Activated naive CD8-positive, alpha-beta T cell treated with anti-CD3 and anti-CD28 coated beads, Interleukin-2, amount 50 U/mL, for 24 hours (primary cell): Measurements from ENCODE around the gene HHATL.
"Not testable (repeated sequence)": the region's sequence is repeated elsewhere in the genome, so short reads cannot be mapped to it uniquely, and the experiment has no call there.

ENCODE experiments used
- ATAC-seq: fragments of 150-1000 bp; cut with Tn5 transposase; one replicate; pipeline ENCODE4 v1.10.0; 2021
- DNase-seq: peaks from one replicate; pipeline ENCODE4 v3.0.0; 2021
- H3K27ac Mint-ChIP-seq: one replicate; pipeline ENCODE4 v1.8.0; 2021; ENCODE audit warnings: mild to moderate bottlenecking, mixed read lengths
- H3K27me3 Mint-ChIP-seq: one replicate; pipeline ENCODE4 v1.8.0; 2021; ENCODE audit warnings: mixed read lengths
- H3K36me3 Mint-ChIP-seq: one replicate; pipeline ENCODE4 v1.8.0; 2021; ENCODE audit warnings: low read depth, mixed read lengths
- H3K4me1 Mint-ChIP-seq: one replicate; pipeline ENCODE4 v1.8.0; 2021; ENCODE audit warnings: mixed read lengths
- H3K4me3 Mint-ChIP-seq: one replicate; pipeline ENCODE4 v1.8.0; 2021; ENCODE audit warnings: mild to moderate bottlenecking, moderate library complexity, mixed read lengths
- H3K9me3 Mint-ChIP-seq: one replicate; pipeline ENCODE4 v1.8.0; 2021; ENCODE audit warnings: mixed read lengths

The HHATL gene

DNA sequence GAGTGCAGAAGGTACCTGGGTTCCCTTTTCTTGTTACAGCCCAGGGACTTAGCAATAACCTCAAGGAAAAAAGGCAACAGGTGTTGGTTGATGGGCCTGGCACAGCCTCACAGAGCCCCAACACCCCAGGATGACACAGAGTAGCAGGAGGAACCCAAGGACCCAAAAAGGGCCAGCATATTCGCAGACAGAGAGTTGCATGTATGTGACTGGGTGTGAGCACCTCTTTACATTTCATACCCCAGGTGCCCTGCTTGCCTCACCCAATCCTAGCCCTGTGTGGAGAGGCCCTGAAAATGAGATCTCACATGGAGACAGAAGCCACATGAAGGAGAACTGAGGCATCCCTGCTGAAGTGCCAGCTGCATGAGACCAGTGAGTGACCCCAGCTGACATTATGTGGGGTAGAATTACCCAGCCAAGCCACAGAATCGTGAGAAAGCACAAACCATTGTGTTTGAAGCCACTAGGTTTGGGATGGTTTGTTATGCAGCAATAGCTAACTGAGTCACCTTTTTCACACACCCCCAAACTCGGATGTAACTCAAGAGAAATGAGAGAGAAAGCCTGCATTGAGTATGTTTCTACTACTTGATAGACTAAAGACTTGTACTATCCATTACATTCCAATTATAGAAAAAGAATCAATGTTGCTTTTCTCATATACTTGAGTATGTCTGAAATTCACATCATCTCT is 26.2 kb upstream of the HHATL start:
- H3K36me3 Mint-ChIP-seq: no peaks in the 10 kb centered on the region
- no peak overlapping the region for H3K27ac Mint-ChIP-seq
- DNase-seq: no peak
- no peaks in the 10 kb centered on the region for H3K27me3 Mint-ChIP-seq
- no peak overlapping the region for H3K4me3 Mint-ChIP-seq
- H3K4me1 Mint-ChIP-seq: no peaks in the 10 kb centered on the region
- ATAC-seq: no peak
- no peaks in the 10 kb centered on the region for H3K9me3 Mint-ChIP-seq

DNA sequence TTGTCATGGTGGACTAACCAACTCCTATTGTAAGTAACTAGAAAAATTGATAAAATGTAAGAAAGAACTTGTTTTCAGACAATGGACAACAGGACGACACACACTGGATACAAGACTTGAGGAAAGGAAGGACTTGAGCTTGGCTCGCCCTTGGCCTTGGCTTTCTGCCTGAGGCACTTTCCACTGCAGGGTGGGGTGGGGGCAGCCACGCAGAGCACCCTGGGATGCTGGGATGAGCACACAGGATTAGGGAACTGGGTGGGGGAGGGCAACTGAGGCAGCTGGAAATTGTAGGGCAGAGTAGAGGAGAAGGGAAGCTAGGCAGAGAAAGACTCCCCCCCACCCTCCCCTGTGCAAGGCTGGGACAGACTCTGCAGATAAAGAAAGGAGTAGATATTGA is 25.5 kb upstream of the HHATL start:
- ATAC-seq (no peak), DNase-seq (no peak)
- Mint-ChIP-seq H3K27ac (no peak overlapping the region), H3K27me3 (no peaks in the 10 kb centered on the region), H3K4me1 (no peaks in the 10 kb centered on the region), H3K36me3 (no peaks in the 10 kb centered on the region), H3K4me3 (no peak overlapping the region), H3K9me3 (no peaks in the 10 kb centered on the region)

DNA sequence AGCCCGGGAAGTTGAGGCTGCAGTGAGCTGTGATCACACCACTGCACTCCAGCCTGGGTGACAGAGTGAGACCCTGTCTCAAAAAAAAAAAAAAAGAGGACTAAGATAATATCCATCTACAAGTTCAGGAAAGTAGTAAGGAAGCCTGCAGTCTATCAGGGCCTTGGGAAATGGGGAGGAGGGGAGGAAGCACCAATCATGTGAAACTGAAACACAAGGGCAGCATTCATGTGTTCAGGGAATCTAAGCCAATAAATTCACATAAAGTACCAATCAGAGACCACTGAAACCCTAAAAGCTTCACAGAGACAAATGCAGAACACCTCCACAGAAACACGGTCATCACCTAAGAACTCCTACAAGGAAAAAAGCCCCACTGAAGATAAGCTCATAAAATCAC is 22.9 kb upstream of the HHATL start:
- peaks cover under 1% of the 10 kb centered on the region for H3K27me3 Mint-ChIP-seq
- no peak overlapping the region for H3K4me3 Mint-ChIP-seq
- DNase-seq (no peak), ATAC-seq (no peak)
- no peaks in the 10 kb centered on the region for H3K36me3 Mint-ChIP-seq
- H3K9me3 Mint-ChIP-seq: no peaks in the 10 kb centered on the region
- no peak overlapping the region for H3K27ac Mint-ChIP-seq
- H3K4me1 Mint-ChIP-seq: no peaks in the 10 kb centered on the region

DNA sequence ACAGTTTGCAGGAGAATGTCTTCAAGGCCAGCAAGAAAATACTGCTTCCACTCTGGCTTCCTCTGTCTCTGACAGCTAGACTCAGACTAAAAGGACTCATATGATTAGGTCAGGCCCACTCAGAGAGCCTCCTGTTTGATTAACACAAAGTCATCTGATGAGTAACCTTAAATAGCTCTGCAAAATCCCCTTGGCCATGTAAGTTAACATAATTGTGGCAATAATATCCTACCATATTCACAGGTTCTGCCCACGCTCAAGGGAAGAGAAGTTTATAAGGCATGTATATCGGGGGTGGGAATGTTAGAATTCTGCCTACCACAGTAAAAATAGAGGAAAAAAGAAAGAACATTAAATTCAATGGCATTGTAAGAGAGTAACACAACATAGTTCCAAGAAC is 20.6 kb upstream of the HHATL start:
- peaks cover 2% of the 10 kb centered on the region for H3K27me3 Mint-ChIP-seq
- ATAC-seq (no peak), DNase-seq (no peak)
- no peak overlapping the region for H3K27ac Mint-ChIP-seq
- no peaks in the 10 kb centered on the region for H3K4me1 Mint-ChIP-seq
- H3K4me3 Mint-ChIP-seq: no peak overlapping the region
- H3K36me3 Mint-ChIP-seq: no peaks in the 10 kb centered on the region
- H3K9me3 Mint-ChIP-seq: no peaks in the 10 kb centered on the region

DNA sequence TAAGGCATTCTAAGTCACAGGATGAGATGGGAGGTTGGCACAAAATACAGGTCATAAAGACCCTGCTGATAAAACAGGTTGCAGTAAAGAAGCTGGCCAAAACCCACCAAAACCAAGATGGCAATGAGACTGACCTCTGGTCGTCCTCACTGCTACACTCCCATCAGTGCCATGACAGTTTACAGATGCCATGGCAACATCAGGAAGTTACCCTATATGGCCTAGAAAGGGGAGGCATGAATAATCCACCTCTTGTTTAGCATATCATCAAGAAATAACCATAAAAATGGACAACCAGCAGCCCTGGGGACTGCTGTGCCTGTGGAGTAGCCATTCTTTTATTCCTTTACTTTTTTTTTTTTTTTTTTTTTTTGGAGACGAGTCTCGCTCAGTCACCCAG is 19.8 kb upstream of the HHATL start:
- H3K27me3 Mint-ChIP-seq, DNase-seq, ATAC-seq, H3K9me3 Mint-ChIP-seq, H3K4me3 Mint-ChIP-seq, H3K36me3 Mint-ChIP-seq, H3K4me1 Mint-ChIP-seq, H3K27ac Mint-ChIP-seq: not testable (repeated sequence)

DNA sequence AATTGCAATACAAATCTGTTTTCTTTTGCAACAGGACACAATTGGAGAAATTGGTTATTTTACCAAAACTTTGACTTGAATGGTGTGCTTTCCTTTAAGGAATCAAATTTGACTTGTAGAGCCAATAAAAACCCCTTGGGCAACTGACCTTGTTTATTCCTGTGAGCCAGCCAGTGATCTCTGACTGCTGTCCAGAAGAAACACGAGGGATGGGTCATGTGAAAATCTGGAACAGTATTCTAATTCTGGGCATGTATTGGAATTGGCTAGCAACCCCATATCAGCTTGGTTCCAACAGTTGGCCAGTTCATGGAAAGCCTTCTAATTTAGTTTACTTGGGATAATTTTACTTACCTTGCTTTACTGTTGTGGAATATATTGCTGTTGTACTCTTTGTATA is 19.1 kb upstream of the HHATL start:
- Mint-ChIP-seq H3K27ac (no peak overlapping the region), H3K4me1 (no peaks in the 10 kb centered on the region), H3K4me3 (no peak overlapping the region), H3K36me3 (no peaks in the 10 kb centered on the region), H3K9me3 (no peaks in the 10 kb centered on the region), H3K27me3 (peaks cover 2% of the 10 kb centered on the region)
- ATAC-seq (no peak), DNase-seq (no peak)

DNA sequence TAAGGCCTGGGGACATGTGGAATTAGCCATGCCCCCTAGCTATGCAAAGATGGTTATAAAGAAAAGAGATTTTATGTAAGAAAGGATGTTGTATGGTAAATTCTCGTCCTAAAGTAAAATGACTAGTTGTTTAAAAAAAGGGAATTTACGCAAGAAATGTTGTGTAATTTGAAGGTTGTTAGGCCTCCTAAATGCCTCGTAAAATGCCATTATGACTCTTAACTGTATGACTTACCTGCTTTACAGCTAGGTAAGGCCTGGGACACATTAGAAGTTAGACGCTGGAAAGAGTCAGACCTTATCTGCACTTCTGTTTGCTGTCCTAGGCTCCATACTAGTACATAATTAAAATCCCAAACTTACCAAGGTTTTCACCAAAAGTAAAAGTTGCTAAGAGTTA is 17.5 kb upstream of the HHATL start:
- no peak for ATAC-seq
- H3K27ac Mint-ChIP-seq: no peak overlapping the region
- no peak for DNase-seq
- H3K4me3 Mint-ChIP-seq: no peak overlapping the region
- no peaks in the 10 kb centered on the region for H3K9me3 Mint-ChIP-seq
- no peaks in the 10 kb centered on the region for H3K36me3 Mint-ChIP-seq
- no peaks in the 10 kb centered on the region for H3K4me1 Mint-ChIP-seq
- H3K27me3 Mint-ChIP-seq: peaks cover 2% of the 10 kb centered on the region

DNA sequence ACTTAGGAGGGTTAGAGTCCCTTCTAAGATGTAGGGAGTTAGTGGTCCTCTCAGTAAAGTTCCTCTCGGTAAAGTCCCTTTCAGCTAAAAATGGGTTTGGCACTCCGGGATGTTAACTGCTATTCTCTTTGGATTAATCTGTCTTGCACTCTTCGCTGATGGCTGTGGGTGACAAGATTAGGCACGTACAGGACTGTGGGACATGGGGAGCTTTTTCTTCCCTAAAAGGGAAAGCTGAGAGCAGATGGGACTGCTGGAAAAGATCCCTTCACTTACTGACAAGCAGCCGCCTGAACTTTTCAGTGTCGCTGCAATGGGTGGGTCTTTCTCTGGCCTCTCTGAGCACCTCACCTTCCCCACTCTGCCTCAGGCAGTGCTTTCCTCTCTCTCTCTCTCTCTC is 16.4 kb upstream of the HHATL start:
- Mint-ChIP-seq H3K27me3 (peaks cover 2% of the 10 kb centered on the region), H3K27ac (no peak overlapping the region), H3K36me3 (no peaks in the 10 kb centered on the region), H3K4me1 (no peaks in the 10 kb centered on the region), H3K9me3 (no peaks in the 10 kb centered on the region), H3K4me3 (no peak overlapping the region)
- ATAC-seq (no peak), DNase-seq (no peak)

DNA sequence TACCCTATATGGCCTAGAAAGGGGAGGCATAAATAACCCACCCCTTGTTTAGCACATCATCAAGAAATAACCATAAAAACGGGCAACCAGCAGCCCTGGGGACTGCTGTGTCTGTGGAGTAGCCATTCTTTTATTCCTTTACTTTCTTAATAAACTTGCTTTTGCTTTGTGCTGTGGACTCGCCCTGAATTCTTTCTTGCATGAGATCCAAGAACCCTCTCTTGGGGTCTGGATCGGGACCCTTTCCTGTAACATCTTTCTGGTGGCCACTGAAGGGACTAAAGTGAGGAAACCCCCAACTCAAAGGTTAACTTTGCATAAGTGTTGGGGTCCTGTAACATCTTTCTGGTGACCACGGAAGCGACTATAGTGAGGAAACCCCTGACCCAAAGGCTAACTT is 15.7 kb upstream of the HHATL start:
- H3K27me3 Mint-ChIP-seq: peaks cover 2% of the 10 kb centered on the region
- H3K27ac Mint-ChIP-seq: no peak overlapping the region
- H3K4me3 Mint-ChIP-seq: no peak overlapping the region
- no peaks in the 10 kb centered on the region for H3K36me3 Mint-ChIP-seq
- H3K9me3 Mint-ChIP-seq: no peaks in the 10 kb centered on the region
- no peak for DNase-seq
- ATAC-seq: no peak
- no peaks in the 10 kb centered on the region for H3K4me1 Mint-ChIP-seq

DNA sequence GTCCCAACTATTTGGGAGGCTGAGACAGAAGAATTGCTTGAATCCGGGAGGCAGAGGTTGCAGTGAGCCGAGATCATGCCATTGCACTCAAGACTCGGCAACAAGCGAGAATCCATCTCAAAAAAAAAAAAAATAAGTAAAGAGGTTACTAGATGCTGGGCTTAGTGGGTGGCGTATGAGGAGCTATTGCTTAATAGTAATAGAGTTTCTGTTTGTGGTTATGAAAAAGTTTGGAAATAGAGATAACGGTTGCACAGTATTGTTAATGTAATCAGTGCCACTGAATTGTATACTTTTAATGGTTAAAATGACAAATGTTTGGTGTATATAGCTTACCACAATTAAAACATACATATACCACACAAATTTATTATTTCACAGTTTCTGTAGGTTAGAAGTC is 14.7 kb upstream of the HHATL start:
- Mint-ChIP-seq H3K9me3 (no peaks in the 10 kb centered on the region), H3K27me3 (peaks cover 2% of the 10 kb centered on the region), H3K4me3 (no peak overlapping the region), H3K36me3 (no peaks in the 10 kb centered on the region), H3K27ac (no peak overlapping the region), H3K4me1 (no peaks in the 10 kb centered on the region)
- ATAC-seq: no peak
- no peak for DNase-seq

DNA sequence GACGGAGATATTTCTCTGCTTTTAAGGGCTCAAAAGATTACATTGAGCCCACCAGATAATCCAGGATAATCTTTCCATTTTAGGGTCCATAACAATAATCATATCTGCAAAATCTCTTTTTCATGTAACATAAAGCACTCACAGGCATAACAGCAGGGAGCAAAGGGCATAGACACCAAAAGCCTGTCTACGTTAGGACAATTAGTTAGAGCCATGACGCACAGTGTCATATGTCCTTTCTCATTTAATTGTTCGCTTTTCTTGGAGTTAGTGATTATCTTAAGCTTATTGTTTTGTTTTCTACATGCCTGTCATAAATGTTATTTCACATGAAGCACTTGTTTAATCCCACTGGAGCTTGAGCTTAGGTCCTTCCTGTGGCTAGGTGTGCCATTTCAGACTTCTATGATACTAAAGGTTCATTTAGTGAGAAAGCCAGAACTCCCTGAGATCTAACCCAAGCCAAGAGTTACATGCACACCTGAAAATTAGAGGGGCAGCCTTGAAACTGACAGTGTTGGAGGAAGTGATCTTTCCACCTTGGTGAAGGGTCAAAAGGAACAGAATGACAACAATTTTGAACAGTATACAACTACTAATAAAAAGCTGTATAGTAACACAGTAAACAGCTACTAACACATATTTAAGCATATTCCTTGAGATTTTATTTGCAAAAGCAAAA is 11.7 kb upstream of the HHATL start:
- Mint-ChIP-seq H3K27ac (no peak overlapping the region), H3K4me3 (no peak overlapping the region), H3K4me1 (no peaks in the 10 kb centered on the region), H3K9me3 (no peaks in the 10 kb centered on the region), H3K27me3 (no peaks in the 10 kb centered on the region), H3K36me3 (no peaks in the 10 kb centered on the region)
- no peak for DNase-seq
- no peak for ATAC-seq

DNA sequence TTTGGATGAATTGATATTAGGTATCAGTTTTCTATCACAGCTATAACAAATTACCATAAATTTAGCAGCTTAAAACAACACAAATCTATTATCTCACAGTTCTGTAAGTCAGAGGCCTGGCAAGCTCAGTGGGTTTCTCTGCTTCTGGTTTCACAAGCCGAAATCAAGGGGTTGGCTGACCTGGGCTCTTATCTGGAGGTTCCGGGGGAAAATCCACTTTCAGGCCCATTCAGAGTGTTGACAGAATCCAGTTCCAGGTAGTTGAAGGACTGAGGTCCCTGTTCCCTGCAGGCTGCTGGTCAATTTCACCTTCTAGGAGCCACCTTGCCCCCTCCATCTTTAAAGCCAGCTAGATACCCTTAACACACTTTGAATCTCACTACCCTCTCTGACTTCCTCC is 11.1 kb upstream of the HHATL start:
- DNase-seq (no peak), ATAC-seq (no peak)
- H3K36me3 Mint-ChIP-seq: no peaks in the 10 kb centered on the region
- no peak overlapping the region for H3K4me3 Mint-ChIP-seq
- no peaks in the 10 kb centered on the region for H3K9me3 Mint-ChIP-seq
- no peaks in the 10 kb centered on the region for H3K27me3 Mint-ChIP-seq
- H3K4me1 Mint-ChIP-seq: no peaks in the 10 kb centered on the region
- H3K27ac Mint-ChIP-seq: no peak overlapping the region

DNA sequence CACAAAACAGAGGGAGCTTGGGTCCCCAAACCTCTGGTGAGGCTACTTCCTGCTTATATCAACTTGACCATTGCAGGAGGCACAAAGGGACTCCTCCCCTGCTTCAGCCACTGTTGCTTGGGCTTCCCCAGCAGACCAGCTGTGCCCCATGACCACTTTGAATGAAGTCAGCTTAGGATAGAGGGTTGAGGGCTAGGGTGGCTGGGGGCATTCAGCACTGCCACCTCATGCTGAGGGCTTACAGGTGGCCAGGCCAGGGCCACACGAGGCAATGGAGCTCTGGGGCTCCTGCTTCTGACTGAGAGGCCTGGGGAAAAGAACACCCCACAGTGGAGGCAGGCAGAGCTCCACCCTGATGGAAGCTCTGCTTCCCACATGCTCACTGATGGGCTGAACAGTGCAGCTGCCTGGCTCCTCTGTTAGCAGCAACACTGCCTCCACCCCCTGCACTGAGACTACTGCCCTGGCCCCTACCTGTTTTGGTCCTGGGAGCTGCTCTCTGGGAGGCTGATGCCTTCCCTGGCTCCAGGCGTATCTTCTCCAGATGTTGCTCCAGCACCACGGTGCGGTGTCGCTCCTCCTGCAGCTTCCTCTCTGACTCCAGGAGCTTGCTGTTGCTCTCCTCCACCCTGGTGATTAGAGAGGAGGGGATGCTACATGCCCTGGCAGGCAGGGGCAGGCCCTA is 10.2 kb upstream of the HHATL start:
- Mint-ChIP-seq H3K4me3 (no peak overlapping the region), H3K9me3 (no peaks in the 10 kb centered on the region), H3K4me1 (no peaks in the 10 kb centered on the region), H3K36me3 (no peaks in the 10 kb centered on the region), H3K27me3 (no peaks in the 10 kb centered on the region), H3K27ac (no peak overlapping the region)
- DNase-seq (no peak), ATAC-seq (no peak)

DNA sequence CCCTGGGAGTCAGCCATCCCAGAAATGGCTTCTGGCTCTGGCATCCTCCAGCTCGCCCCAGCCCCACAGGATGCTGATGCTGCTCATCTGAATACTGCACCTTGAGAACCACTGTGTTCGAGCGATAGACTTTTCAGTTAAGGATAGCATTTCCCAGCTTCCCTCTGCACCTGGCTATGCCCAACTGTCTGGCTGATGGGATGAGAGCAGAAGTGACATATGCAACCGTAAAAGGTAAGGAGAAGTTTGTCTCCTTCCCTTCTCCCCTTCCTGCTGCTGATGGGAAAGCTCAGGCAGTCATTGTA is 9.7 kb upstream of the HHATL start:
- DNase-seq: no peak
- Mint-ChIP-seq H3K36me3 (no peaks in the 10 kb centered on the region), H3K4me1 (no peaks in the 10 kb centered on the region), H3K4me3 (no peak overlapping the region), H3K27ac (no peak overlapping the region), H3K27me3 (no peaks in the 10 kb centered on the region), H3K9me3 (no peaks in the 10 kb centered on the region)
- no peak for ATAC-seq

DNA sequence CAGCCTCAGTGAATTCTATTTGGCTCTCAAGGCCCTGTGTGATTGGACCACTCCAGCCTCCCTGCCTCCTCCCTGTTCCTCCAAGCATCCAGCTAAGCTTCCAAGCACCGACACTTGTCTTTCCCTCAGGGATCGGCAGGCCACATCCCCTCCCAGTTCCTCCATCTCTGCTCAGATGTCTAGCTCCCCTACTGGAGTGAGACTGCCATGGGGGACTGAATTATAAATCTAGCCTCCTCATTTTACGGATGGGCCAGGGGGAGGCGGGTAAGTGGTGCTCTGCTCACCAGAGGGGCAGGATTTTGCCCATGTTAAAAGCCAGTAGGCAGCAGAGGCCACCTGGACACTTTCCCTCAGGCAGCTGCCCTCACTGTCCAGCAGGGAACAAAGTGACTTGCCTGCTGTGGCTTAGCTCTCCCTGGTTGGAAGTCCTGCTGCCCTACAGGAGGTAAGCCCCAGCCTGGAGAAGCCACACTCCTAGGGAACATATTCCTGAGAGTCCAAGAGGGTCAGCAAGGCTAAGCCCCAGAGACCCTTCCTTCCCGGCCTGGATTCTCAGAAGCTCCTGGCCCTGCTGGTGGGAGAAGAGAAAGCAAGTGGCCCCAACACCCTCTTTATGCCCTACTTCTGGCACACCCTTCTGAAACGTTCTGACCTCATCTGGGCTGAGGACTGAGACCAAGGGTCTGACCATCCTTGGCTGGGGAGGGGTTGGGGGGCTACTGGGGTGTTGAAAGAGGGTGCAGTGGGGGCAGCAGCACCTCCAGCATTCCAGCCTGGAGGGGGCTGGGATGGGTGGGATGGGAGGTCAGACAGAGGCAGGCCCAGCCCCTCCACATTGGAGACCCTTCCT is 9.1 kb upstream of the HHATL start:
- Mint-ChIP-seq H3K4me1 (no peaks in the 10 kb centered on the region), H3K4me3 (no peak overlapping the region), H3K36me3 (no peaks in the 10 kb centered on the region), H3K27me3 (no peaks in the 10 kb centered on the region), H3K9me3 (no peaks in the 10 kb centered on the region), H3K27ac (no peak overlapping the region)
- no peak for DNase-seq
- no peak for ATAC-seq
